GM12874 (cell line): ENCODE measurements around the gene TRAPPC11.

Source experiments
- CTCF ChIP-seq: IDR thresholded peaks from 2 replicates; pipeline ENCODE4 v1.5.1; 2011; ENCODE audit warnings: low read depth, mild to moderate bottlenecking, control low read depth, low read length, moderate library complexity; ENCODE audit not compliant: insufficient read depth

The TRAPPC11 gene

DNA sequence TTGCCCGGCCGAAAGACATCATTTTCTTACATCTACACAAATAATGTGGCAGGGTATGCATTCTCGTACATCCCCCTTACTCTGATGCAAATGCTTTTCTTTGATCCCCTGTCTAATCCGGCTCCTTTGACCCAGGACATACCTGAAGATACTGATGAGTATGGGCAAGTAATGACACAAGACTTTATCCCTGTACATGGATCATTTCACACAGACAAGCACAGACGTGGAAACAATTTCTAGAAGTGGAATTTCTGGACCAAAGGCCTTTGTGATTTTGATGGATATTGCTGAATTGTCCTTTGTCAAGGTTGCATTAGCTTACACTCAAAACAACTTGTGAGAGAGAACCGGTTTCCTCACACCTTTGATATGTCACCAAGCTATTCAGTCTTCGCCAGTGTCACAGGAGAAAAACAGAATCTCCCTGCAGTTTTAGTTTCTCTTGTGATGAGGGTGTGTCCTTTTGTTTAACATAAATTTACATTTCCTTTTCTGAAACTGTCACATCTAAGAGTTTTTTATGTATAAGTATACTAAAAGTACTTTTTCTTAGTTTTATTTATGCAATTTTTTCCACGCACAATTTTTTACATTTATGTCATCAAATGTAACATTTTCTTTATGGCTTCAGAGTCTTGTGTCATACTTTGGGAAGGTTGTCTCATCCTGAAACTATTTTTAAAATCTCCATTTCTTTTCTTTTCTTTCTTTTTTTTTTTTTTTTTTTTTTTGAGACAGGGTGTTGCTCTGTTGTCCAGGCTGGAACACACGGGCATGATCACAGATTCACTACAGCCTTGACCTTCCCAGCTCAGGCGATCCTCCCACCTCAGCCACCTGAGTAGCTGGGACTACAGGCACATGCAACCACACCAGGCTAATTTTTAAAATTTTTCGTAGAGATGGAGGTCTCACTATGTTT, 25.4 kb upstream of the TRAPPC11 start:
- no peak for TF ChIP-seq CTCF

DNA sequence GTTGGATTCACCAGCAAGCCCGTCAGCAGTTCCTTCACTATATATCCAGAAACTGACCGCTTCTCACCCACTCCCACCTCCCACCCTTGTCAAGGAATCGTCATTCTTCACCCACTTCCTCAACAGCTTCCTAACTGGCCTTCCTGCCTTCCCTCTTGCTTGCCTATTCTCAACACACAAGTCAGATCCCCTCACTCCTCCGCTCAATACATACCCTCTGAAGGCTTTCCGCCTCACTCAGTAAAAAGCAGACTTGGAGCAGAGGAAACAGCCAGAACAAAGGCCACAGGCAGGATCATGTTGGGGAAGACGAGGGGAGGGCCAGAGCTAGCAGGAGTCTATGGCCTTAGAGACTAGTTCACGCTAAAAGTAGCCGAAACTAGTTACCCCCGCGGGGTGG, 23.8 kb upstream of the TRAPPC11 start:
- TF ChIP-seq CTCF = no peak

DNA sequence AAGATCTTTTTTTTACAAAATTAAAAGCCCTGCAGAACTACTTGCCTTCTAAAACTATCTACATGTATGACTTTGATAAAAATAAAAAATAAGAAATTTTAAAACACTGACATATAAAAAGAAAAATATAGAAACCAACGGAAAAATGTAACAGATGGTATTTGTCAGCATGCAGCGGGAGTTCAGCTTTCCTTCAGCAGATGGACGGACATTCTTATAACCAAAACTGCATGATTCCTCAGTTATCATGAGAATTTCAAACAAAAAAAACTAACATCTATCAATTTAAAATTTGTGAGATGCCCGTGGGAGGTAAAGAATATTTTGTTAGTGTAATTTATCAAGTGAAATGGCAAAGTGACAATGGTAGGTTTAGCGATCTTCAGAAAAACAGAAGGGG, 23.4 kb upstream of the TRAPPC11 start:
- TF ChIP-seq CTCF = no peak

DNA sequence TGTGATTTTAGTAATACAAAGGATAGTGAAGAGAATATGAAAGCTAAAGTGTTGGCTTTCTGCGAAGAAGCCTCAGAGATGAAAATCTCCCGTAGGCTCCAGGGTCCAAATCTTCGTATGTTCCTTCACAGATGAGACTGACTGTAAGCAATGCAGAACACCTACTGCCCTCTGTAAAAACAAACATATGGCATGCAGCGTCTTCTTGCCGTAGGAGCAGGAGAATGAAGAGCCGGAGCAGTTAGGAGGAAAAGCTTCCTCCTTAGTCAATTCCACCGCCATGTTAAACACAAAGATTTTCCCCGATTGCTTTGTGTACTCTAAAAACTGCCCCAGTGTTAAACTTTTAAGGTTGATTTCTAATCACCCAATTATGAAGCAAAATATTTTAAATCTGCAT, 22.6 kb upstream of the TRAPPC11 start:
- TF ChIP-seq CTCF = no peak

- TF ChIP-seq CTCF = no peak
Observed at GRCh38 chr4:183636923-183637322, 22.2 kb upstream of the TRAPPC11 start.

DNA sequence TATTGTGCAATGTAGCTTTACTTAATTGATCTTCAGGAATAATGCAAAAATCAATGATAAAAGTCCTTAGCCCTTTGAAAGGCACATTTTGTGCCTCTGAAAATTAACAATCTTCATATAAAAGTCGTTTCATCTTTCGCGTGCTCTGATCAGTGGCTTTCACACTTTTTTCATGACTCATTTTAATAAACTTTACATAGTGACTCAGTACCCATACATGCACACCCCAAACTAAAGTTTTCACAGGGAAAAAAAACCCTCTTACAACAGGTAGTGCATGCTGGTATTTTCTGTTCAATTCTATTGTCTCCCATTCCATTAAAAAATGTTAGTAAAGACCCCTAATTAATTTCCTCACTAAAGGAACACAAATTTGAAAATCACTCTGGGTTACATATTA, 21.6 kb upstream of the TRAPPC11 start:
- no peak for TF ChIP-seq CTCF

- TF ChIP-seq CTCF = no peak
Observed at GRCh38 chr4:183638436-183638835, 20.7 kb upstream of the TRAPPC11 start.
